Epithelial cell of proximal tubule (primary cell): ENCODE data around the gene TCP11. TPM values are rescaled to one million over a fixed set of nuclear protein-coding genes. Genes with fewer than 3 reads are reported as not detected.

ENCODE experiments used
- DNase-seq: peaks from one replicate; pipeline ENCODE4 v3.0.0-alpha.2; 2011; ENCODE audit warnings: low read depth
- H3K4me3 ChIP-seq: 2 replicates; pipeline ENCODE4 v1.5.1; 2011; ENCODE audit warnings: low read depth, mild to moderate bottlenecking, low read length
- CTCF ChIP-seq: conservative IDR thresholded peaks from 2 replicates; pipeline ENCODE4 v1.5.1; 2012; ENCODE audit warnings: low read depth, mild to moderate bottlenecking, low read length
- total RNA-seq: library from RNA; depleted of rRNA; stranded (reverse); fragments of >200 nt; gene quantifications from 2 replicates; pipeline ENCODE4 v1.2.3, GENCODE V29; 2015

Gene TCP11
- total RNA-seq, 1 donor from 2014 or later: not detected

GRCh38 chr6:35161266-35161665 is 20.1 kb upstream of the TCP11 start:
- no peak overlapping the region for H3K4me3 ChIP-seq
- TF ChIP-seq CTCF: no peak
- no peak for DNase-seq

GRCh38 chr6:35160642-35161041 is 19.5 kb upstream of the TCP11 start:
- no peak overlapping the region for H3K4me3 ChIP-seq
- TF ChIP-seq CTCF: no peak
- DNase-seq: no peak

GRCh38 chr6:35158520-35158919 is 17.4 kb upstream of the TCP11 start:
- no peak overlapping the region for H3K4me3 ChIP-seq
- DNase-seq: no peak
- no peak for TF ChIP-seq CTCF

GRCh38 chr6:35154947-35155346 is 13.8 kb upstream of the TCP11 start:
- no peak for DNase-seq
- no peak overlapping the region for H3K4me3 ChIP-seq
- no peak for TF ChIP-seq CTCF

GRCh38 chr6:35154262-35154661 is 13.1 kb upstream of the TCP11 start:
- no peak overlapping the region for H3K4me3 ChIP-seq
- TF ChIP-seq CTCF: no peak
- no peak for DNase-seq

GRCh38 chr6:35152067-35152707 is 11.0 kb upstream of the TCP11 start:
- no peak overlapping the region for H3K4me3 ChIP-seq
- no peak for TF ChIP-seq CTCF
- DNase-seq: no peak

GRCh38 chr6:35151466-35151865 is 10.3 kb upstream of the TCP11 start:
- TF ChIP-seq CTCF: no peak
- DNase-seq: no peak
- H3K4me3 ChIP-seq: no peak overlapping the region
